NCI-H748 (cell line): ENCODE measurements around the gene SNX1.

Experiments used
- DNase-seq: peaks from one replicate; lab custom pipeline; 2025; ENCODE audit not compliant: unreplicated experiment; lab: John Stamatoyannopoulos, UW

Gene SNX1

DNA sequence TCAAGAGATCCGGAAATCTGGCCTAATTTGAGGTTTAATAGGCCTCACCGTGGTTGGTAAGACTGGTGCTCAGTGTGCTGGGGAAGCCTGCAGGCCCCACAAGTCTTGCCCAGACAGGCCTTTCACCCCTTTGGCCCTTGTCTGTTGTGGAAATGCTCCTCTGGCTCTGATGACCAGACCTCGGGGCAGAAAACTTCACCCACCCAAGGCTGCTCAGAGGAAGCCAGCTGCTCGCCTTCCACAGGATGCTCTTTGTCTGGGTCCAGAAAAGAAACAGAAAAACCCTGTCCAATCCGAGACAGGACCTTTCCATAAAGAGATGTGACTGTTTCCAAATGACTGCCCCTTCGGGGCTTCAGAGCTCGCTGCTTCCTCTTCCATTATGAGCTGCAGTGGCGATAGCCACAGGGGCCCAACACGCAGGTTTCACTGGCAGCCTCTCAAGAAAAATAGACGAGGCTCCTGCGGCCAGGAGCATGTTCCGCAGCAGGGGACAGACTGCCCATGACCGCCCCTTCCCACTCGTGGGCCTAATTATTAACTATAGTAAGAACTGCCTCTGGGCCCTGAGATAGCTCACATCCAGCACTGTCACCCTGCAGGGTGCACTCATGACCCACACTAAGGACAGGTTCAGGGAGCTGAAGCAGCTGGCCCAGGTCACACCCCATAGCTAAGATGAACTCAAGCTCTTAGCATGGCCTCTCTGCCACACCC is 48.9 kb downstream of the SNX1 start:
- no peak for DNase-seq

DNA sequence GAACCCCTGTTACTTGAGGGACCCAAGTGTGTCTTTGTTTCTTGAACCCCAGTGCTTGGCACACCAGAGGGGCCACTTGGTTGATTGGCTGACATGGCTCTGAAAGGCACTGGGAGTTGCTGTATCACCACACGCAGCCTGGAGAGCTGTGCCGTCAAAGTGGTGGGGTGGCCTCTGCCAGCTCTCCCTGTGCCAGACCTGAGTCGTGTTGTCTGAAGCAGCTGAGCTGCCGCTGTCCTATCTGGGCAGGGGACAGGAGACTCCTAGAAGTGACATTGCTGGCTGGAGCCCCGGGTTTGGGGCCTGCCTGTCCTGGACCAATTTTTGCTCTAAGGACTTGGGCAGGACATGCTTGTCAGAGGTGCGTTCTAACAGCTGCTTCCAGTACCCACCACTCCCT is 50.3 kb downstream of the SNX1 start:
- DNase-seq: no peak

DNA sequence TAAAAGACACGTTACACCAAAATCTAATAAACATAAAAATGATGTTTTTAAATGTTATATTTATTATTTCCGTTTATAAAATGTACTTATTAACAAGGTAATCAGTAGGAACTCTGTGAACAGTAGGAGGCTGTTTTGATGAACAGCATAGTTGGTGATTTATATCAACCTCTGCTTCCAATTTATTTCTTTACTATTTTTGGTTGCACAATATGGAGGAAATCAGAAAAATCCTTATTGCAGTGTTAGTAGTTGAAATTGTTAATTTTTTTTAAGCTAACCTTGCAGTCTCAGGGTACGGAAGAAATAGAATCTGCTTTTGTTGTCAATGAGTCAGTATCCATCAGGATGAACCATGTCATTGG is 50.7 kb downstream of the SNX1 start:
- no peak for DNase-seq

DNA sequence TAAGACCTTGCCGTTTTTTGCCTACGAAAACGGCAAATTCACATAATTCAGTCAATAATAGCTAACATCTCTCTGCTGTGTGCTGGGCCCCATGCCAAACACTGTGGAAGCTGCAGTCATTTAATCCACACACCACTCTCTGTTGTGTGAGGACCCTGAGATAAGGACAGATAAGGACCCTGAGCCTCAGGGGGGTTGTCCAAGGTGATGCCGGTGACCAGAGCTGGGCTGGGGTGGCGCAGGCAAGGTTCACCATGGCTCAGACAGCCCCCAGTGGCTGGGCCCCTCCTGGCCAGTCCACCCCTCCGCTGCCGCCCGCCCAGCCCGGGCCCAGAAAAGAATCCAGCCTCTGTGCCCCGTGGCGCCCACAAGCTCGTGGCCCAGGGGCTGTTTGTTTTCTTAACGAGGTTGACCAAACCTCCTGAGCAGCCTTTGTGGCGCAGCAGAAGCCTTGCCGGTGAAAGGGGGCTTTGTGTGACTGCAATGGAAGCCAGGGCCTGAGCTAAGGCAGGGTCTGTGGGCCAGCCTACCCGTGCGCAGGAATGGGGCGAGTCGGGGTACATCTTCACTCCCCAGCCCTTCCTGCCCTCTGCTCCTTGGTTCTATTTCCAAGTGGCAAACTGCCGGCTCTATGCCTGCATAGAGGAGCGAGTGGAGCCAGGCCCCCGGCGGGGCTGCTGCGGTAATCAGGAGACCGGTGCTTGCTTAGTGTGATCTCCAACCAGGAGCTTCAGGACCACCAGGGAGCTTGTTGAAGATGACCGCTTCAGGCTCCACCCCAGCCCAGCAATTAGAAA is 51.3 kb downstream of the SNX1 start:
- no peak for DNase-seq

DNA sequence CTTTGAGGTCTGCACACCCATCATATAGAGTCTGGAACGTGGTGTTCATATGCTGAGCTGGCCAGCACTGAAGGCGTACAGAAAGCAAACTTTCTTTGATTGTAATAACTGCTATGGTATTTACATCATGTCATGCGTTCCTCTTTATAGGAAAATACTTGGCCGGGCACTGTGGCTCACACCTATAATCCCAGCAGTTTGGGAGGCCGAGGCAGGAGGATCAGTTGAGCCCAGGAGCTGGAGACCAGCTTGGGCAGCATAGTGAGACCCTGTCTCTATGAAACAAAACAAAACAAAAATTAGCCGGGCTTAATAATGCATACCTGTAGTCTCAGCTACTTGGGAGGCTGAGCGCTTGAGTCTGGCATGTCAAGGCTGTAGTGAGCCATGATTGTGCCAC is 52.4 kb downstream of the SNX1 start:
- DNase-seq: no peak

DNA sequence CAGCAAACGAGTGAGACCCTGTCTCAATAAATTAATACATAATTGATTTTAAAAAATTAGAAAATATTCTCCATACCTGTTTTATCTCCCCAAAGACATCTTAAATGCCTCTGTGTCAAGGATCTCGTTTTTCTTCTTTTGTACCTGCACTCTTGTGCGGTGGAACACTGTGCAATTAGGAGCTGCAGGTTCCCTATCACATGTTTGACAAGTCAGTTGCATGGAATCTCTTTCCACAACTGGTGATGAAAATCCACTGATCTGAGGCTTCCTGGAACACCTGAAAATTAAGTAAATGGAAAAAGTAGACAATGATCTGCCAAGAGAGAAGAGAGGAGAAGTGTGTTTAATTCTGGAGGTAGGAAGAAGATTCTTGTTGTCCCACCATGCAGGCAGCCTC is 52.8 kb downstream of the SNX1 start:
- DNase-seq: no peak

DNA sequence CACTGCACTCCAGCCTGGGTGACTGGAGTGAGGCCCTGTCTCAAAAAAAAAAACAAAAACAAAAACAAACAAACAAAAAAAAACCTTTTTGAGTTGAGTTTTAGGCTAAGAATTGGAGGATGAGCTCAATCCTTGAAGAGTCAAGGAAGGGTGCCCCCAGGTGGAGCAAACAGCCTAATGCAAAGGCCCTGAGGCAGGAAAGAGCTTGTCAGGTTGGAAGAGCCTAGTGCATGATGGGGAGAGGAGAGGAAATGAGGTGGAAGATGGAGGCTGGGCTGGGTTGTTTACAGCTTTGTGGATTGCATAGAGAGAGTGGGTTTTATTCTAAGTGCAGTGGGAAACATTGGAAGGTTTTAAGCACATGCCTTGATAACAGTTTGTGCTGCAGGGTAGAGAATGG is 53.6 kb downstream of the SNX1 start:
- DNase-seq: no peak

DNA sequence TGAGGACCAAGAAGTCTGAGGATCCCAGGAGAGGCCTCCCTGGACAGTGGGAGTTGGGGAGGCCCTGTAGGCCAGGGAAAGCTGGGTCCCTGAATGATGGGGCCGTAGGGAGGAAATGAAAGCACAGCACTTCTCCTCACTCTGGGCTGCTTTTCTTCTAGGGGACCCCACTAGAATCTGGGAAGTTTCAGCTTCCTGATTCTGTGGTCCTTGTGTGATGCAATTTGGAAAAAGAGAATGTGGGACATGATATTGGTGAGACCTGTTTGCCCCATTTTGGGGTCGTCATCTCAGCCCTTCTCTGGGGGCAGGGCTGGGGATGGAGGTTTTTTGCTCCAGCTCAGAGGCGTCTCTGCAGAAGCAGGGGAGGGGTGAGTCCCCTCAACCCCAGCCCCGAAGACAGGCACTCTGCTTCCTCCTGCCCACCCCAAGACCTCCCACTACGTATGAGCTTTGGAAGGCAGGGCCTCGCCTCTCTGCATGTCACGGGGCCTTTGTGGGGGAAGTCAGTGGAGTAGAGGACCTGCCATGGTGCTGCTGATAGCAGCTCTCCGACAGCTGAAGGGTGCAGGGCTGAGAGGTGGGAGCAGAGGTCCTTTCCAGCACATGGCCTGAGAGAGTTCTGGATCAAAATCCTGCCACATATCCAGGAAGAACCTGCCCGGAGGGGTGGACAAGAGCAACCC is 54.3 kb downstream of the SNX1 start:
- DNase-seq: no peak

DNA sequence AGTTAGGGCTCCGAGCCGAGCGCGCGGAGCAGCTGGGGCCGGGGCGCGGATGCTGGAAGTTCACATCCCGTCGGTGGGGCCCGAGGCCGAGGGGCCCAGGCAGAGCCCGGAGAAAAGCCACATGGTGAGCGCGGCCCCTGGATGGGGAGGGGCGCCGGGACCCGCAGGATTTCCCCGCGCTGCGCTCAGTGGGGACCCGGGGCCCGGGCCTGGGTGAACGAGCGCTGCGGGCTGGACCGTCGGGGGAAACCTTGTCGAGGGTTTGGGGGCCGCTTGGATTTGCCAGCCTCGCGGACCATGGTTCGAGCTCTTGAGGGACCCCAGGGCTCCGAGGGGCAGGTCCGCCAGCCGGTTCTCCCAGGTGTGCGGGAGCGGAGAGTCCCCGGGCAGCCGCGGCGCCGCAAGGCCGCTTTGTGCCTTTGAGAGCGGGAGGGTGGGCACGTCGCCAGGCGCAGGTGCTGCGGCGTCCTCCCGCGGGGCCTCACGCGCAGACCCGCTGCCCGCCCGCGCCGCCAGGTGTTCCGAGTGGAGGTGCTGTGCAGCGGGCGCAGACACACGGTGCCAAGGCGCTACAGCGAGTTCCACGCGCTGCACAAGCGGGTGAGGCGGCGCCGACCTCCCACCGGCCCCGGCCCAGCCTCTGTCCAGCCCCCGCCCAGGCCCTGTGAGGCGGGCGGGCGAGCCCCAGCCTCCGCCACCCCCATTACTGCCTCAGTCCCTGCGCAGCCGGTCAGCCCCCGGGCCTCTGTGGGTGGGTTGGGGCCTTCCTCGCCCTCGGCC is 56.1 kb downstream of the SNX1 start, which contains the start of gene SNX22:
Gene SNX22, plus strand, starts transcription at position 5 of the 780 bp plus-strand sequence. Its CDS starts 45 bp downstream, at position 50.
- peak; percentile 52 for DNase-seq

DNA sequence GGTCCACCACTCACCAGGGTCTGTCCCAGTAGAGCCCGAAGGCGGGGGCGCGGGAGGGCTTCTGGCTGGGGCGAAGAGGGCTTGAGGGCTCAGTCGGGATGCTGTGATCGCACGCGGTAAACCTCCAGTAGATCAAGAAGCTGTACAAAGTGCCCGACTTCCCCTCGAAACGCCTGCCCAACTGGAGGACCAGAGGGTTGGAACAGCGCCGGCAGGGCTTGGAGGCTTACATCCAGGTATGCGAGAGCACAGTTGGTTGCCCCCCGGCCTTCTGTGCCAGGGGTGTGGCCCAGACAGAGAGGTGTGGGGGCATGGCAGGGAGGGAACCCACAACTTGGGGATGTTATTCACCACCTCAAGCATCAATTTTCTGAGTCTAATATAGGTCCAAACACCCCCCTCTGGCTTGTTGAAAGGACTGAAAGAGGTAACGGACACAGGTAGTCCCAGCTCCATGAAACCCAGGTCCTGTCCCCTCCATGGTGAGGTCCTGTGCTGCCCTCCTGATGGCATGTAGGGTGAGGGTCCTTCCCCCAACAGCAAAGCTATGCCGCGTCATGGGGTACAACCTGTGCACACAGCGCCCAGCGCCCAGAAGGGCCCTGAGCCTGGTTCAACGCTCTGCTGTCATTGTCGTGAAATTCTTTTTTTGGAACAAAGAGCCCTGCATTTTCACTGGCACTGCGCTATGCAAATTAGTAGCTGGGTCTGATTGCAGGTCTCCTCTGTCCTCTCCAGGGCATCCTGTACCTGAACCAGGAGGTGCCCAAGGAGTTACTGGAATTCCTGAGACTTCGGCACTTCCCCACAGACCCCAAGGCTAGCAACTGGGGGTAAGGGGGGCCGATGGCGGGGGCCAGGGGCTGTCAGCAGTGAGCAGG is 57.0 kb downstream of the SNX1 start:
- peak; percentile 52 for DNase-seq

DNA sequence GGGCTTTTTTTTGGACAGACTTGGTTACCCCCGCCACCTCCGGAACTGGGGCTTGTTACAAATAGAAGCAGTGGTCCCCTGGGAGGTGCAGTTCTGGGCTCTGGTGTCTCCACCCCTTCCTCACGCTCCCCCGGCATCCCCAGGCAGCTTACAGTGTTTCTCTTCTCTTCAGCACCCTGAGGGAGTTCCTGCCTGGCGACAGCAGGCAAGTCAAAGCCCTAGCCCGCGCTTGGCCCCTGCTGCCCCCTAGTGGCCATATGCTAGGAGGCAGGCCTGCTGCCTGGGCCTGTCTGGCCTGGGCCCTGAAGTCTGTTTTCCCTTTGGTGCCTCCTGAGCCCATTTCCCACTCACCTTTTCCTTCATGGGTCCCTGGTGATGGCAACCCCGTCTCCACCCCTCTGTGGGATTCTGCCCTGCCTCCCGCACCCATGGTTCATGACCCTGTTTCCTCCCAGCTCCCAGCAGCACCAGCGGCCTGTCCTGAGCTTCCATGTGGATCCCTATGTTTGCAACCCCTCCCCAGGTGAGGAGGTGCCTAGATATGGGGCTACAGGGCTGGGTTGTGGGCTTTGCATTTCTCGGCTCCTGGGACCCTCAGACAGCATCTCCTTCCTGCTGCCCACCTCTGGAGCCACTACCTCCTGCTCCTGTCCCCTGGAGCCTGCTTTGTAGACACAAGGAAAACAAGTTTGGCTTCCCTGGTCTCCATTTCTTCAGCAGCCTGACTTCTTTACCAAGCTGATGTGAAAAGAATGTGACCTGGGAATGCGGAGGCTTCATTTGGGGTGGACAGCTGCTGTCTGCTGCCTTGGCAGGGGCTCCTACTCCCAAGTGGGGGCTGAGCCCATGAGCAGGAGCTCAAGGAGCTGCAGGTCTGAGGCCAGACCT is 57.9 kb downstream of the SNX1 start:
- DNase-seq: peak; percentile 83

DNA sequence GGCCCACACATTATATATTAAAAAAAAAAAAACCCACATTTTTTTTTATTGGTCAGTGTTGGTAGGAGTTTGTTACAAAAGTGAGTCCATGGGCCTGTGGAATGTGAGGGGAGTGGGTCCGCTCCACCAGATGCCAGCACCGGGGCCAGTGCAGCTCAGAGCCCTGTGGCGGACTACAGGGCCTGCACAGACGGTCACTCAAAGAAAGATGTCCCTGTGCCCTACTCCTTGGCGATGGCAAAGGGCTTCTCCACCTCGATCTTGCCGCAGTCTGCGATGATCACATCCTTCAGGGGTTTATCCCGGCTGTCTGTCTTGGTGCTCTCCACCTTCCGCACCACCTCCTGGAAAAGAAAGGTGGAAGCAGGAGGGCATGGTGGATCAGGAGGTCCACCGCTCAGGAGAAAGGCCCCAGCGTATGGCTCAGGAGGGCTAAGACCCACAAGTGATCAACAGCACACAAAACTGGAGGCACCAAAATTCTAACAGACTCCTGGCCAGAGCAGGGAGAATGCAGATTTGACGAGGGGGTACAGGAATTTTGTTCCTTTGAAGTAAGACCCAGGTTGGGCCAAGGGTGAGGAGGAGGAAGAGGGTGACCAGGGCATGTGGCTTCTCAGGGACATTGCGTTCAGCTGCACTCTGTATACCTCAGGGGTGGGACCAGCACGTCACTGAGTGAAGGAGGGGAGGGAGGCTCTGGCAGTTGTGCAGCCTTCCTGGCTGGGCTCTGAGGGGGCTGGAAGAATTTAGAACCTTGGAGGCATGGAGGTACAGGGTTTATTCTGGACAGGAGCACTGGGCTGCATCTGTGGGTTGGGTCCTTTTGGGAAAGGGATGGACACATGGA is 60.2 kb downstream of the SNX1 start:
- no peak for DNase-seq

DNA sequence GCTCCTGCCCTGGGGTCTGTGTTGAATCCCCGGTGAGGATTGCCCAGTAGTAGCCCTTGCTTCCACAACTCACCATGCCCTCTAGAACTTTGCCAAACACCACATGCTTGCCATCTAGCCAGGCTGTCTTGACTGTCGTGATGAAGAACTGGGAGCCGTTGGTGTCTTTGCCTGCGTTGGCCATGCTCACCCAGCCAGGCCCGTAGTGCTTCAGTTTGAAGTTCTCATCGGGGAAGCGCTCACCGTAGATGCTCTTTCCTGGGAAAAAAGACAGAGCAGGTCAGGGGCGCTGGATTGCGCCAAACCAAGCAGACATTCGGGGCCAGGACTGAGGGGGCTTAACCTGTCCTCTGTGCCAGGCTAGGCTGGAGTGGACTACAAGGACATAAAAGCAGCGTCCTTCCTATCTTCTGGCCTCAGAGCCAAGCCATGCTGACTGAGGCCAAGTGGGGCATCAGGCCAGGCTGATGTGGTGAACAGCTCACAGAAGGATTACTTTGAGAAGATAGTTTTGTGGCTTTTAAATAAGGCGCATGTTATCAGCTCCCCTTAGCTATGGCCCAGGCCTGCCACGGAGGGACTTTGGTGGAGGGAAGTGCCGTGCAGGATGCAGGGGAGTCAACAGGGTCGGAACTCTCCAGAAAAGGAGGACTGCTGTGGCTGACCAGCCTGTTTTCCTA is 61.0 kb downstream of the SNX1 start:
- DNase-seq: no peak

DNA sequence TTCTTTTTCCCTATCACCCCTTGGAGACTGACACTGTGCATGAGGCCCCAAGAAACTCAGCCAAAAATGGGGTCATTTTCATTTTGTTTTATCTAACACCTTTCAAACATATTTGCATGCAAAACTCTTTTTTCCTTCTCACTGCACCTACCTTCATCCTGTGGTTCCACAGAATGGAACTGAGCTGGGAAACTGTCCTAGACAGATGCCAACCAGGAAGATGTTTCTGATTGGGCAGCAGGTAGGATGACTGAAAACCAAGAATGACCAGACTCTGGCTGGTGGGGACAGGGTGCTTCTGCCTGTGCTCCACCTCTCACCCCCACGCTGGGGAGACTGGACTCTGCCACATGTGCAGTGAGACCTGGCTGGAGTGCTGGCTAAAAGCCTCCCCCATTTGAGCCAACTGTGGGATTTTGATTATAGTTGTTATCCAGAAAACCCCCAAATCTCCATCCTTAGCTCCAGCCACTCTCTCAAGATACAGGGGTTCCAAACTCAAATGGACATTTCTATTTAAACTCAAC is 61.9 kb downstream of the SNX1 start:
- no peak for DNase-seq

DNA sequence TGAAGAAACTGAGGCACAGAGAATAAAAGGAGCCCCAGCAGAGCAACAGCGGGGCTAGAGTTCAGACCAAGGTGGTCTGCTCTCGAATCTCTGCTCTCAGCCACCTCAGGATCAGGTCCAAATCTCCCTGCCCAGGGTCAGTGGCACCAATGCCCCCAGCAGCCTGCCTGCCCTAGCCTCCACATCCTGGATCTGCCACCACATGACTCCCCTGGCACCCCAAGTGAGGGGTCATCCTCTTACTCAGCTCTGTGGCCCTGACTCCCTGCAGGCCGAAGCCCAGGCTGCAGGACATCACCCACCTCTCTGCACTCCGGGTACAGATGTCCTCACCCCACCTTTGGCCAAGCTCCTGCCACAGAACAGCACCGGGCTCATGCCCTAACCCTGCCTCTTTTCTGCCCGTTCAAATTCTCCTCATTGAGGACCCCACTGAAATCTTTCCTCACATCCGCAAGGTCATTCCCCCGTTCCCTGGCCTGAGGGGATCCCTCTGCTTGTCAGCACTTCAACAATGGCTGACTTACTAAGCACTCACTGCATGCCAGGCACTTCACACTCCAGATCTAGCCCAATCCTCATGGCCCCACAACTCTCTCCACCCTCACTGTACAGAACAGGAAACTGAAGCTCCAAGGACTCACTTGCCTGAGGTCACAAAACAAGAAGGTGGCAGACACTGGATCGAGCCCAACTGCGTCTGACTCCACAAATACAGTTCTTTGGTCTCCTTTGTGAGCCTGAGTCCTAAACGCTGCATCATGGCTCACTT is 62.8 kb downstream of the SNX1 start:
- no peak for DNase-seq

DNA sequence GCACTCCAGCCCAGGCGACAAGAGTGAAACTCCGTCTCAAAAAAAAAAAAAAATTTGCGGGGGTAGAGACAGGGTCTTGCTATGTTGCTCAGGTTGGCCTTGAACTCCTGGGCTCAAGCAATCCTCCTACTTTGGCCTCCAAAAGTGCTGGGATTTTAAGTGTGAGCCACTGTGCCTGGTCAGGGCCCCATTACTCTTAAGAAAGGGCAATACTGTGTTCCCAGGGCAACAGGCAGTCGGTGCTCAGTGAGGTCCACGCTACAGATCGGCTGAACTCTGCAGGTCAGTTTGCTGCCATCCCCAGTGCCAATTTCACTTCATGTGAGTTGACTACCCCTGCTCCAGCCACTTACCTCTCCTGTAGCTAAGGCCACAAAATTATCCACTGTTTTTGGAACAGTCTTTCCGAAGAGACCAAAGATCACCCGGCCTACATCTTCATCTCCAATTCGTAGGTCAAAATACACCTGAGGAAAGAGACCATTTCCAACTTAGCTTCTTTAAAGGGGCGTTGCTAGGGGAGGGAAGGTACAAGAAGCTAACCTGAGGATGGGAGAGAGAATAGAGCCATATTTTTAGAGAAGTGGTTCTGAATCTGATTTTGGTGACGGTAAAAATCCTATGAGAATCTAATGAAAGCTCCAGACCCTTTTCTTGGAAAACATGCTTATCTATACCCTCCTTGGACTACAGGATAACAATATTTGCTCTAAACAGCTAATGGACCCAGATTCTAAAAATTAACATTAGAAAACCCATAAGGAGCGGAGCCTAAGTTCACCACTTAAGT is 66.1 kb downstream of the SNX1 start:
- no peak for DNase-seq
